Prostate gland (tissue), 2 donors: ENCODE results near the gene RAB40C. TPM values are rescaled to one million over a fixed set of nuclear protein-coding genes. Genes with fewer than 3 reads are reported as not detected.

Experiments used
- DNase-seq: peaks from one replicate; pipeline ENCODE4 v3.0.0-alpha.2; 2019; ENCODE audit warnings: low spot score
- H3K27ac ChIP-seq, 2 donors: fragments of 200-600 bp; sonication (generic); 2 replicates each; pipeline ENCODE4 v1.5.1; 2017 to 2019
- H3K27me3 ChIP-seq: fragments of 200-600 bp; sonication (generic); replicated peaks from 2 replicates; pipeline ENCODE4 v1.5.1; 2019; ENCODE audit not compliant: insufficient read depth
- H3K36me3 ChIP-seq, 2 donors: fragments of 200-600 bp; sonication (generic); 1 replicate in 1 of 2; 2 replicates in 1 of 2; pipeline versions ENCODE4 v1.5.1 to v1.8.1; 2017 to 2019
- H3K4me1 ChIP-seq: fragments of 200-600 bp; sonication (generic); replicated peaks from 2 replicates; pipeline ENCODE4 v1.5.1; 2019
- H3K4me3 ChIP-seq, 2 donors: fragments of 200-600 bp; sonication (generic); 2 replicates each; pipeline ENCODE4 v1.5.1; 2017 to 2019
- H3K9me3 ChIP-seq: fragments of 200-600 bp; sonication (generic); 2 replicates; pipeline ENCODE4 v1.5.1; 2017
- POLR2A ChIP-seq: fragments of 450-650 bp; IDR thresholded peaks from one replicate; pipeline ENCODE4 v1.6.1; 2016; ENCODE audit warnings: antibody characterized with exemption, mild to moderate bottlenecking
- POLR2AphosphoS5 ChIP-seq: sonication (generic); formaldehyde crosslinking; IDR thresholded peaks from one replicate; pipeline ENCODE4 v1.6.1; 2017; ENCODE audit warnings: antibody characterized with exemption
- WGBS: methylation state at CpG from one replicate; pipeline ENCODE4 v1.1.5; 2018; 5-methylcytosine and 5-hydroxymethylcytosine counted together
- intact Hi-C: fragments of 100-400 bp; cut with DNase I; formaldehyde crosslinking; loops from one replicate; pipeline ENCODE4 v1.14.2; 2022
- total RNA-seq, 2 donors: library from RNA; depleted of rRNA; stranded (reverse); fragments of >200 nt; gene quantifications; one replicate each; pipeline ENCODE4 v1.1.0, GENCODE V29; 2016
- TF ChIP-seq, protein P1 (sequence below), 4 experiments: fragments of 200-600 bp in 2 of 4; fragments of 450-650 bp in 2 of 4; sonication (generic) in 2 of 4; IDR thresholded peaks; 1 replicate in 3 of 4; 2 replicates in 1 of 4; pipeline ENCODE4 v1.5.1; 2016 to 2019; ENCODE audit warnings: antibody characterized with exemption in 4 of 4, mild to moderate bottlenecking in 2 of 4, moderate library complexity in 2 of 4

RAB40C gene
- total RNA-seq, 2 donors from 2014 or later: 41.8 to 68.0 TPM

DNA sequence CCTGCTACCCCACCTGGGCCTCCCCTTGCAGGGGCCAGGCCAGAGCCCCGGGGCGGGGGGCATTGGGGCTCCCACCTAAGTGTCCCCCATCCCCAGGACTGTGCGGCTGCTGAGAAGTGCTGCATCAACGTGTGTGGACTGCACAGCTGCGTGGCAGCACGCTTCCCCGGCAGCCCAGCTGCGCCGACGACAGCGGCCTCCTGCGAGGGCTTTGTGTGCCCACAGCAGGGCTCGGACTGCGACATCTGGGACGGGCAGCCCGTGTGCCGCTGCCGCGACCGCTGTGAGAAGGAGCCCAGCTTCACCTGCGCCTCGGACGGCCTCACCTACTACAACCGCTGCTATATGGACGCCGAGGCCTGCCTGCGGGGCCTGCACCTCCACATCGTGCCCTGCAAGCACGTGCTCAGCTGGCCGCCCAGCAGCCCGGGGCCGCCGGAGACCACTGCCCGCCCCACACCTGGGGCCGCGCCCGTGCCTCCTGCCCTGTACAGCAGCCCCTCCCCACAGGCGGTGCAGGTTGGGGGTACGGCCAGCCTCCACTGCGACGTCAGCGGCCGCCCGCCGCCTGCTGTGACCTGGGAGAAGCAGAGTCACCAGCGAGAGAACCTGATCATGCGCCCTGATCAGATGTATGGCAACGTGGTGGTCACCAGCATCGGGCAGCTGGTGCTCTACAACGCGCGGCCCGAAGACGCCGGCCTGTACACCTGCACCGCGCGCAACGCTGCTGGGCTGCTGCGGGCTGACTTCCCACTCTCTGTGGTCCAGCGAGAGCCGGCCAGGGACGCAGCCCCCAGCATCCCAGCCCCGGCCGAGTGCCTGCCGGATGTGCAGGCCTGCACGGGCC, 42.8 kb downstream of the RAB40C start:
- H3K4me1 ChIP-seq: peaks cover 9% of the 10 kb centered on the region
- intact Hi-C loops: no loop called here

DNA sequence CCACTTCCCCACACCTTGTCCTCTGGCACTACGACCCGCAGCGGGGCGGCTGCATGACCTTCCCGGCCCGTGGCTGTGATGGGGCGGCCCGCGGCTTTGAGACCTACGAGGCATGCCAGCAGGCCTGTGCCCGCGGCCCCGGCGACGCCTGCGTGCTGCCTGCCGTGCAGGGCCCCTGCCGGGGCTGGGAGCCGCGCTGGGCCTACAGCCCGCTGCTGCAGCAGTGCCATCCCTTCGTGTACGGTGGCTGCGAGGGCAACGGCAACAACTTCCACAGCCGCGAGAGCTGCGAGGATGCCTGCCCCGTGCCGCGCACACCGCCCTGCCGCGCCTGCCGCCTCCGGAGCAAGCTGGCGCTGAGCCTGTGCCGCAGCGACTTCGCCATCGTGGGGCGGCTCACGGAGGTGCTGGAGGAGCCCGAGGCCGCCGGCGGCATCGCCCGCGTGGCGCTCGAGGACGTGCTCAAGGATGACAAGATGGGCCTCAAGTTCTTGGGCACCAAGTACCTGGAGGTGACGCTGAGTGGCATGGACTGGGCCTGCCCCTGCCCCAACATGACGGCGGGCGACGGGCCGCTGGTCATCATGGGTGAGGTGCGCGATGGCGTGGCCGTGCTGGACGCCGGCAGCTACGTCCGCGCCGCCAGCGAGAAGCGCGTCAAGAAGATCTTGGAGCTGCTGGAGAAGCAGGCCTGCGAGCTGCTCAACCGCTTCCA, 43.6 kb downstream of the RAB40C start:
- intact Hi-C loops: no loop called here

More for the DNA sequence above, 42.8 kb downstream of the RAB40C start:
- H3K4me3 ChIP-seq: no peak overlapping the region
- no peaks in the 10 kb centered on the region for H3K27me3 ChIP-seq
- H3K36me3 ChIP-seq: no peaks in the 10 kb centered on the region
- no peaks in the 10 kb centered on the region for H3K9me3 ChIP-seq
- 92% methylated on average over 62 of the region's 67 CpGs for WGBS
- DNase-seq: no peak
- TF ChIP-seq POLR2A (no peak), POLR2AphosphoS5 (no peak)
- TF ChIP-seq, protein P1, sequence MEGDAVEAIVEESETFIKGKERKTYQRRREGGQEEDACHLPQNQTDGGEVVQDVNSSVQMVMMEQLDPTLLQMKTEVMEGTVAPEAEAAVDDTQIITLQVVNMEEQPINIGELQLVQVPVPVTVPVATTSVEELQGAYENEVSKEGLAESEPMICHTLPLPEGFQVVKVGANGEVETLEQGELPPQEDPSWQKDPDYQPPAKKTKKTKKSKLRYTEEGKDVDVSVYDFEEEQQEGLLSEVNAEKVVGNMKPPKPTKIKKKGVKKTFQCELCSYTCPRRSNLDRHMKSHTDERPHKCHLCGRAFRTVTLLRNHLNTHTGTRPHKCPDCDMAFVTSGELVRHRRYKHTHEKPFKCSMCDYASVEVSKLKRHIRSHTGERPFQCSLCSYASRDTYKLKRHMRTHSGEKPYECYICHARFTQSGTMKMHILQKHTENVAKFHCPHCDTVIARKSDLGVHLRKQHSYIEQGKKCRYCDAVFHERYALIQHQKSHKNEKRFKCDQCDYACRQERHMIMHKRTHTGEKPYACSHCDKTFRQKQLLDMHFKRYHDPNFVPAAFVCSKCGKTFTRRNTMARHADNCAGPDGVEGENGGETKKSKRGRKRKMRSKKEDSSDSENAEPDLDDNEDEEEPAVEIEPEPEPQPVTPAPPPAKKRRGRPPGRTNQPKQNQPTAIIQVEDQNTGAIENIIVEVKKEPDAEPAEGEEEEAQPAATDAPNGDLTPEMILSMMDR (IDR thresholded peaks at IDR 0.05): no peak
- H3K27ac ChIP-seq: no peak overlapping the region

DNA sequence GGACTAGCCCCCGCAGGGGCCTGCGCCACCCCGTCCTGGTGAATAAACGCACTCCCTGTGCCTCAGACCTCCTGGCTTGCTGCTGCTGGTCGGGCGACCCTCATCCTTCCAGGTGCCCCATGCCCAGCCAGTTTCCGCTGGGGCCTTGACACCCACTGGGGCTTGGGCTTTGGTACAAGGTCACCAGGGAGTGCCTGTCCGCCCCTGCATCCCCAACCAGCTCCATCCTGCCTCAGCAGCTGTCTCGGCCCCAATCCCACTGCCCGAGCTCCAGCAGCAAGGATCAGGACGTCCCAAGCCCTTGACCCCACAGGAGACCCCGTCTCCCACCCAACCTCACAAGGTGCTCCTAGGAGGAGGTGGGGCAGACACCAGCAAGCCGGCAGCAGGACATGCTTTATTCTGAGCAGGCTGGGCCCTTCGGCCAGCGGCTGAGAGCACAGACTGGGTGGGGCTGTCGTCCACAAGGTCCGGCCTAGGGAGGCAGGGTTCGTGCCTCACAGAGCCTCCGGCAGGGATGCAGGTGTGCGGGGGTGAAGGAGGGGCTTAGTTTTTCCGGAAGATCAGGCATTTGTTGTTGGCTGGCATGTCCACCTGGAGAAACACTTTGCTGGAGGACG, 44.3 kb downstream of the RAB40C start:
- H3K36me3 ChIP-seq: no peaks in the 10 kb centered on the region
- no peak for DNase-seq
- 89% methylated on average over 22 of the region's 22 CpGs for WGBS
- no peaks in the 10 kb centered on the region for H3K27me3 ChIP-seq
- H3K4me1 ChIP-seq: peaks cover 9% of the 10 kb centered on the region
- intact Hi-C loops: no loop called here
- TF ChIP-seq, protein P1 (IDR thresholded peaks at IDR 0.05): no peak
- no peak for TF ChIP-seq POLR2AphosphoS5
- no peak for TF ChIP-seq POLR2A
- no peaks in the 10 kb centered on the region for H3K9me3 ChIP-seq
- H3K4me3 ChIP-seq: no peak overlapping the region
- H3K27ac ChIP-seq: no peak overlapping the region

More for the DNA sequence above, 43.6 kb downstream of the RAB40C start:
- Histone ChIP-seq H3K27ac (no peak overlapping the region), H3K9me3 (no peaks in the 10 kb centered on the region), H3K36me3 (no peaks in the 10 kb centered on the region), H3K4me3 (no peak overlapping the region), H3K27me3 (no peaks in the 10 kb centered on the region), H3K4me1 (peaks cover 9% of the 10 kb centered on the region)
- WGBS: 96% methylated on average over 67 of the region's 74 CpGs
- TF ChIP-seq POLR2A (no peak), POLR2AphosphoS5 (no peak)
- TF ChIP-seq, protein P1 (IDR thresholded peaks at IDR 0.05): no peak
- DNase-seq: no peak

DNA sequence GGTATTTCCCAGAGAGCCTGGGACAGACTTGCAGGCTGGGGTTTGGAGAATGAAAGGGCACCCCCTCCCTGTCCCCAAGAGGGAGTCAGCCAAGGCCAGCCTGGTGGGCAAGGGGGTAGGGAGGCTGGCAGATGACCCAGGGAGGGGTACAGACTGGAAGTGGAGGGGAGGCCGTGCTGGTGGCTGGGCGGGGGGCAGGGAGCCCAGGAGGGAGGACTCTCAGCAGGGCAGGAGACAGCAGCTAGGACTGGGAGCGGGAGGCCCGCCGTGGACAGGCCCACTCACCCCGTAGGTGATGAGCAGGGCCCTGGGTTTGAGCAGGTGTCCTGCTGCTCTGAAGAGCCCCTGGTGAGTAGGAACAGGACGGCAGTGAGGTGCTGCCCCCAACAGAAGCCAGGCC, 45.1 kb downstream of the RAB40C start:
- Histone ChIP-seq H3K27me3 (no peaks in the 10 kb centered on the region), H3K4me1 (peaks cover 9% of the 10 kb centered on the region), H3K27ac (no peak overlapping the region), H3K9me3 (no peaks in the 10 kb centered on the region), H3K4me3 (peak overlapping the region in 1 of 2 donors; percentile 64), H3K36me3 (no peaks in the 10 kb centered on the region)
- DNase-seq: no peak
- TF ChIP-seq POLR2A (no peak), POLR2AphosphoS5 (no peak)
- TF ChIP-seq, protein P1 (IDR thresholded peaks at IDR 0.05): no peak
- intact Hi-C loops: no loop called here
- WGBS: 88% methylated on average over 7 of the region's 7 CpGs
